Activated naive CD8-positive, alpha-beta T cell treated with anti-CD3 and anti-CD28 coated beads, Interleukin-2, amount 10 ng/mL, durations not matched to agents 7 days and 5 days (primary cell): Measurements from ENCODE around the gene CHERP. TPM values are rescaled to one million over a fixed set of nuclear protein-coding genes. Genes with fewer than 3 reads are reported as not detected.

Experiments
- ATAC-seq: fragments of 150-1000 bp; cut with Tn5 transposase; one replicate; pipeline ENCODE4 v1.10.0; 2021; ENCODE audit warnings: low read depth, moderate library complexity
- POLR2A ChIA-PET: fragments of 350-600 bp; sonication (Branson Sonifier 250); formaldehyde crosslinking; loops from one replicate; lab custom pipeline; 2021; ENCODE audit warnings: antibody characterized with exemption; lab: Charles Lee
- DNase-seq: peaks from one replicate; pipeline ENCODE4 v3.0.0; 2021
- H3K27ac Mint-ChIP-seq: one replicate; pipeline ENCODE4 v1.8.0; 2022; ENCODE audit warnings: mild to moderate bottlenecking, mixed read lengths
- H3K27me3 Mint-ChIP-seq: one replicate; pipeline ENCODE4 v1.8.0; 2022; ENCODE audit warnings: mild to moderate bottlenecking, moderate library complexity, mixed read lengths
- H3K36me3 Mint-ChIP-seq: one replicate; pipeline ENCODE4 v1.8.0; 2021; ENCODE audit warnings: mild to moderate bottlenecking, mixed read lengths
- H3K4me1 Mint-ChIP-seq: one replicate; pipeline ENCODE4 v1.8.0; 2021; ENCODE audit warnings: mixed read lengths
- H3K4me3 Mint-ChIP-seq: one replicate; pipeline ENCODE4 v1.8.0; 2022; ENCODE audit warnings: mild to moderate bottlenecking, moderate library complexity, mixed read lengths
- H3K9me3 Mint-ChIP-seq: one replicate; pipeline ENCODE4 v1.8.0; 2021; ENCODE audit warnings: mixed read lengths
- total RNA-seq, 2 experiments: library from RNA; stranded (reverse); gene quantifications; one replicate each; pipeline ENCODE4 v1.2.3, GENCODE V29; 2021

CHERP gene, protein sequence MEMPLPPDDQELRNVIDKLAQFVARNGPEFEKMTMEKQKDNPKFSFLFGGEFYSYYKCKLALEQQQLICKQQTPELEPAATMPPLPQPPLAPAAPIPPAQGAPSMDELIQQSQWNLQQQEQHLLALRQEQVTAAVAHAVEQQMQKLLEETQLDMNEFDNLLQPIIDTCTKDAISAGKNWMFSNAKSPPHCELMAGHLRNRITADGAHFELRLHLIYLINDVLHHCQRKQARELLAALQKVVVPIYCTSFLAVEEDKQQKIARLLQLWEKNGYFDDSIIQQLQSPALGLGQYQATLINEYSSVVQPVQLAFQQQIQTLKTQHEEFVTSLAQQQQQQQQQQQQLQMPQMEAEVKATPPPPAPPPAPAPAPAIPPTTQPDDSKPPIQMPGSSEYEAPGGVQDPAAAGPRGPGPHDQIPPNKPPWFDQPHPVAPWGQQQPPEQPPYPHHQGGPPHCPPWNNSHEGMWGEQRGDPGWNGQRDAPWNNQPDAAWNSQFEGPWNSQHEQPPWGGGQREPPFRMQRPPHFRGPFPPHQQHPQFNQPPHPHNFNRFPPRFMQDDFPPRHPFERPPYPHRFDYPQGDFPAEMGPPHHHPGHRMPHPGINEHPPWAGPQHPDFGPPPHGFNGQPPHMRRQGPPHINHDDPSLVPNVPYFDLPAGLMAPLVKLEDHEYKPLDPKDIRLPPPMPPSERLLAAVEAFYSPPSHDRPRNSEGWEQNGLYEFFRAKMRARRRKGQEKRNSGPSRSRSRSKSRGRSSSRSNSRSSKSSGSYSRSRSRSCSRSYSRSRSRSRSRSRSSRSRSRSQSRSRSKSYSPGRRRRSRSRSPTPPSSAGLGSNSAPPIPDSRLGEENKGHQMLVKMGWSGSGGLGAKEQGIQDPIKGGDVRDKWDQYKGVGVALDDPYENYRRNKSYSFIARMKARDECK
- total RNA-seq: 10 to 100 TPM; 65.5 to 67.0 TPM

DNA sequence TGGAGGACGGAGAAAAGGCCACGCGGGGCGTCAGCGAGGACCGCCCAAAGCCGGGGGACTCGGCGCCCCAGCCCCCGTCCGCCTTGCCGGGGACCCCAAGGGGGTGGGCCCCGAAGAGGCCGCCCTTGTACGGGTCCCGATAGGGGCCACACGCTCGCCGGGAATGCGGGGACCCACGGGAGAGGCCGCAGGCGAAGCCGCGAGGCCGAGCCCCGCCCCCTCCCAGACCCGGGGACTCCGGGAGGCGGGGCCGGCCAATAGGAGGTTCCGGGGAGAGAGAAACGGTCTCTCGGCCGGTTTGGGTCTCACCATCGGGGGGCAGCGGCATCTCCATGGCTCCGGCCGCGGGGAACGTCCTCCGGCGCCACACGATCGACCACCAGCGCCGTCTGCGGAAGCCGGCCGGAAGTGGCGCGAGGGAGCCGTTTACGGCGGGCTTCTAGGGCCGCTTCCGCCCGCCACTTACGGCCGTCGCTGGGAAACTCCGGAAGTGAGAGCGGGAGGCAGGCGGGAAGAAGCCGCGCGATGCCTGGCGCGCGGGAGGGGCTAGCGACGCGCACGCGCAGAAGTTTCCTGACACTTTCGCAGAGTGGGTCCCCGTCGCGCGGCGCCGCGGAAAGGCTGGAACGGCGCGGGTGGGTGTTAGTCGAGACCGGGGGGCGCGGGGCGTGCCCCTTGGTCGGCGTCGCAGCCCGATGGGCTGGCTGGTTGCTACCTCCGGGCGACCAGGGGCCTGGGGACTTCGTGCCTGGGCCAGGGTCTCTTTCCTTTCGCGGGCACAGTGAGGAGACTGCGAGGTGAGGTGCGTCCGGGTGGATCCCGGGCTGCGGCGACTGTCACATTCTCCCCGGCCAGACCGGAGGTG lies at the start of gene CHERP:
TSS of gene CHERP (minus strand) at position 393 of the 865 bp plus-strand sequence. CDS start at position 334, 59 bp downstream.
- Mint-ChIP-seq H3K36me3 (peaks cover 41% of the 10 kb centered on the region), H3K27me3 (no peaks in the 10 kb centered on the region), H3K4me3 (peak within 1 kb of the TSS; percentile 95), H3K4me1 (peaks cover 41% of the 10 kb centered on the region), H3K9me3 (no peaks in the 10 kb centered on the region), H3K27ac (peak within 1 kb of the TSS; percentile 87)
- ATAC-seq (peak; percentile 87), DNase-seq (peak; percentile 95)
- POLR2A ChIA-PET: interaction anchor here (0.7 to 2.5 kb wide), 12 partner anchors 23 to 119 kb away, joined by 3 to 28 read pairs (median 6); partner anchors contain the start of genes MED26, SLC35E1 and TMEM38A

- Mint-ChIP-seq H3K36me3 (peaks cover 6% of the 10 kb centered on the region), H3K4me3 (no peak overlapping the region), H3K4me1 (peaks cover 72% of the 10 kb centered on the region), H3K27me3 (no peaks in the 10 kb centered on the region), H3K27ac (no peak overlapping the region), H3K9me3 (no peaks in the 10 kb centered on the region)
- POLR2A ChIA-PET: interaction anchor here (0.6 to 7.3 kb wide), 3 partner anchors 36 to 71 kb away, joined by 4 to 66 read pairs (median 7); partner anchors contain the start of gene MED26
- no peak for DNase-seq
- ATAC-seq: no peak
Measured at GRCh38 chr19:16590876-16591802, 48.9 kb upstream of the CHERP start.

DNA sequence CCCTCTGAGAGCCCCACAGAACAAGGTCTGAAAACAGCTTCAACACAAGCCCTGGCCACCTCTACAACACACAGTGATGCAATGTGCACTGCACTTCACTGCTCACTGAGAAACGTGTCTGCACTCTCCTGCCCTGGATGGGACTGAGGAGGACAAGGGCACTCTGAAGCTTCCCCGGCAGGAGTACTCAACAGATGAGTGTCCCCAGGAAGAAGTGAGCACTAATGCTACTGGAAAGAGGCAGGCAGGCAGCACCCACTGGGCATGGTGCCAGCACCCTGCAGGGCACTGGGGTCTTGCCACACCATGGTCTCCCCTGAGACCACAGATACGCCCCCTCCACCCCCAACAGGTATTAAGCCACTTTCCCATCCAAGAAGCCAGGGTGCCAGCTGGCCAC lies 47.7 kb upstream of the CHERP start:
- DNase-seq: no peak
- H3K27me3 Mint-ChIP-seq: no peaks in the 10 kb centered on the region
- H3K4me1 Mint-ChIP-seq: peaks cover 72% of the 10 kb centered on the region
- POLR2A ChIA-PET: interaction anchor here (7.3 kb wide), 1 partner anchor 37 kb away, joined by 66 read pairs; the partner anchor contains the start of gene MED26
- H3K36me3 Mint-ChIP-seq: peaks cover 8% of the 10 kb centered on the region
- ATAC-seq: no peak
- H3K27ac Mint-ChIP-seq: peak overlapping the region; percentile 54
- no peaks in the 10 kb centered on the region for H3K9me3 Mint-ChIP-seq
- H3K4me3 Mint-ChIP-seq: no peak overlapping the region

DNA sequence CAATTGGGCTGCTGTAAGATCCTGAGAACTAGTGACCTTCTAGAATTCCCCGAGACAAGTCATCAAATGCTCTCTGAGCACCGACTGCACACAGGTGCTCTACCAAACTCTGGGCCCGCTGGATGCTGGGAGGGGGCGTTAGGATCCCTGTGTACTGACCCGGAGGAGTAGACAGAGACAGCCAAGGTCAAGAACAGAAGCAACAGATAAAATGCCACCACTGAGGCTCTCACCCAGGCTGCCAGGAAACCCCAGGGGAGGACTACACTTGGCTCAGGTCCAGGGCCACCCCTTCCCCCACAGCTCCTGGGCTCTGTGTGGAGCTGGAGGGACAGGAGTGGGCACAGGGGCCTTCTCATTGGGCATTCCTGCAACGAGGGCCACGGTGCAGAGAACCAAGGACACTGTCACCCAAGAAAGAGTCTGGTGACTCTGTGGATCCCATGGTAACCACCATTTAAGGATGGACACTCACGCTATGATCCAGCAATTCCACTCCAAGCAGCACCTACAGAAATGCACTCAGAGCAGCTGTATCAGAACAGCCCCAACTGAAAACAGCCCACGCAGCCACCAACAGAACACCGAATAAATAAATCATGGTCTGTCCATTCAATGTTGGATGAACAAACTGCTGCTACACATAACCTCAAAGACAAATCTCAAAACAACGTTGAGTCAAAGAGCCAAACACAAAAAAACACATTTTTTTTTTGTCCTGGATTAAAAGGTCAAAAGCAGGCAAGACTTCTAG lies 46.8 kb upstream of the CHERP start:
- H3K4me1 Mint-ChIP-seq: peaks cover 70% of the 10 kb centered on the region
- ATAC-seq: no peak
- no peak for DNase-seq
- H3K4me3 Mint-ChIP-seq: no peak overlapping the region
- POLR2A ChIA-PET: interaction anchor here (1.6 to 7.3 kb wide), 3 partner anchors 12 to 38 kb away, joined by 5 to 66 read pairs (median 35); partner anchors contain the start of genes MED26 and SLC35E1
- H3K9me3 Mint-ChIP-seq: no peaks in the 10 kb centered on the region
- H3K36me3 Mint-ChIP-seq: peaks cover 8% of the 10 kb centered on the region
- H3K27ac Mint-ChIP-seq: peak overlapping the region; percentile 93
- H3K27me3 Mint-ChIP-seq: no peaks in the 10 kb centered on the region

- DNase-seq (peak; percentile 64), ATAC-seq (peak; percentile 50)
- POLR2A ChIA-PET: interaction anchor here (0.6 to 7.3 kb wide), 15 partner anchors 8 to 1163 kb away, joined by 3 to 66 read pairs (median 3); partner anchors contain the start of genes FCHO1, MED26, SLC35E1 and SMIM7
Measured at GRCh38 chr19:16587833-16588823, 45.9 kb upstream of the CHERP start.

DNA sequence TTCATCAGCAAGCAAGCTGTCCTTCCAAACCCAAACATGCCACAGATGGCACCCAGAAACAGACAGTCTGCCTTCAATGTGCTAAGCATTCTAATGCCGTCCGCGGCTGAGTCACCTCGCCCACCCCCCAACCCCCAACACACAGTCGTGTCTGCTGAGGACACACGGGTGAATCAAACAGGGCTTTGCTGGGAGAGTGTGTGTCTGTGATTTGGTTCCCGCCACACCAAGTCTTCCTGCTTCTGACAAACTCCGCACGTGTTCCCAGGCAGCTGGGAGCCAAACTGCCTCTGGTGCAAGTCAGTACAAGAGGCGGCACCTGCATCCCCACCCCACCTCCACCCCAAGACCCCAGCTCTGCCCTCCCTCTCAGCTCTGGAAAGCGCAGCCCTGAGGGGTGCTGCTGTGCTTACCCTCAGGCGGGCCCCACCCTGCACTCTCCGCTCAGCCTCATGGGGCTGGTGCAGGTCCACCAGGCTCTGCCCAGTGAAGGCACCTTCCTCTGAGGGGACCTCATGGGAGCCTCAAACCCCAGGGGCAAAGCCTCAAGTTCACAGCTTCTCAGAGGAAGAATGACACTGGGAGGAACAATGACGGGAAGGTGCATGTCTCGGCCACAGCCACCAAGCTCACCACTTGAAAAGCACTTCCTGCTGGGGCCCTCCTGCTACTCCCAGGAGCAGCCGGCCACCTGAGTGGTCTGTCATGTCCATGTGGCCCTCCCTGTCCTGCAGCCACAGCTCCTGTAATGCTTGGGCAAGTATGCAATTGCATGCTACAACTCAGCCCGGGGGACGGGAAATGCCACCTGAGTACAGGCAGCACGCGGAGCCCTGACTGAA lies 45.0 kb upstream of the CHERP start:
- Mint-ChIP-seq H3K4me3 (peak overlapping the region; percentile 86), H3K27ac (peak overlapping the region; percentile 93), H3K9me3 (no peaks in the 10 kb centered on the region), H3K4me1 (peaks cover 68% of the 10 kb centered on the region), H3K36me3 (peaks cover 3% of the 10 kb centered on the region), H3K27me3 (no peaks in the 10 kb centered on the region)
- POLR2A ChIA-PET: interaction anchor here (0.6 to 7.3 kb wide), 15 partner anchors 9 to 1164 kb away, joined by 3 to 66 read pairs (median 4); partner anchors contain the start of genes FCHO1, MED26, SLC35E1 and SMIM7
- DNase-seq: peak; percentile 71
- peak; percentile 38 for ATAC-seq

More at GRCh38 chr19:16587833-16588823, 45.9 kb upstream of the CHERP start:
- Mint-ChIP-seq H3K4me1 (peaks cover 70% of the 10 kb centered on the region), H3K27me3 (no peaks in the 10 kb centered on the region), H3K27ac (peak overlapping the region; percentile 93), H3K36me3 (peaks cover 5% of the 10 kb centered on the region), H3K9me3 (no peaks in the 10 kb centered on the region), H3K4me3 (peak overlapping the region; percentile 86)

- H3K27me3 Mint-ChIP-seq: no peaks in the 10 kb centered on the region
- H3K4me3 Mint-ChIP-seq: peak overlapping the region; percentile 86
- peaks cover 3% of the 10 kb centered on the region for H3K36me3 Mint-ChIP-seq
- H3K27ac Mint-ChIP-seq: peak overlapping the region; percentile 93
- POLR2A ChIA-PET: interaction anchor here (0.7 to 7.3 kb wide), 7 partner anchors 13 to 150 kb away, joined by 3 to 66 read pairs (median 9); partner anchors contain the start of genes MED26, SLC35E1 and TMEM38A
- ATAC-seq (no peak), DNase-seq (no peak)
- H3K9me3 Mint-ChIP-seq: no peaks in the 10 kb centered on the region
- peaks cover 67% of the 10 kb centered on the region for H3K4me1 Mint-ChIP-seq
Measured at GRCh38 chr19:16586477-16586871, 44.2 kb upstream of the CHERP start.

DNA sequence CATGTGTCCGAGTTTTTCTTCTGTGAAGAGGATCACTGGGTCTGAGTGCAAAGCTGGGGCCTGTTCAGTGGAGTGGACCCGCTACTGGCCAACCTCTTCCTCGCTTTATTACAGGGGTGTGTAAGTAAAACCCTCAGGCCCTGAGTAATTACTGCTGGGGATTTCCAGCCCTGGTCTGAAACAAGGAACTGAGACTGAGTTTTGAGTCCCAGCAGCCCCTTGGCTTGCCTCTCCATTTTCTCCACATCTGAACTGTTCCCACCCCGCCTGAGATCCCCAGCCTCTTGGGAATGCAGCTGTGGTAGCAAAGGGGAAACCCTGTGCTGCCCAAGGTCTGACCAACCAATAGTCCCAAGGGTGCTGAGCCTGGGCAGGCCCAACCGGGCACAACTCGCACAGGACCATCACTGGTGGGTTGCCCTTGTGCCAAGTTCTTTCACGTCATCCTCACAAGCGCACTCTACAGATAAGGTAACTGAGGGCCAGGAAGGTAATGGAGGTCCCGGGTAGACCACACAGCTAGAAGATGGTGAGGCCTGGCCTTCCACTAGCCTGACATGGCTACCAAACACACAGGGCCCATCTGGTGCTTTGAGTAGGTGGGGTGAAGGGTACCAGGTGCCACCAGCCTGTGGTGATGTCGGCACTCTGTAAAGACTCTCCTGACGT lies 43.7 kb upstream of the CHERP start:
- ATAC-seq (no peak), DNase-seq (no peak)
- POLR2A ChIA-PET: interaction anchor here (0.6 to 7.3 kb wide), 6 partner anchors 8 to 42 kb away, joined by 3 to 66 read pairs (median 25); partner anchors contain the start of genes MED26 and SLC35E1
- peaks cover 66% of the 10 kb centered on the region for H3K4me1 Mint-ChIP-seq
- peak overlapping the region; percentile 86 for H3K4me3 Mint-ChIP-seq
- peaks cover 3% of the 10 kb centered on the region for H3K36me3 Mint-ChIP-seq
- no peaks in the 10 kb centered on the region for H3K27me3 Mint-ChIP-seq
- H3K9me3 Mint-ChIP-seq: no peaks in the 10 kb centered on the region
- H3K27ac Mint-ChIP-seq: peak overlapping the region; percentile 93
